ENCODE results near the gene SOCS3. TPM values are rescaled to one million over a fixed set of nuclear protein-coding genes. Genes with fewer than 3 reads are reported as not detected.
A peak's percentile ranks its signal among the peaks of the same experiment; 100 is the strongest.

SOCS3 gene
- total RNA-seq, 1 donor from 2014 or later: 2.7 TPM

DNA sequence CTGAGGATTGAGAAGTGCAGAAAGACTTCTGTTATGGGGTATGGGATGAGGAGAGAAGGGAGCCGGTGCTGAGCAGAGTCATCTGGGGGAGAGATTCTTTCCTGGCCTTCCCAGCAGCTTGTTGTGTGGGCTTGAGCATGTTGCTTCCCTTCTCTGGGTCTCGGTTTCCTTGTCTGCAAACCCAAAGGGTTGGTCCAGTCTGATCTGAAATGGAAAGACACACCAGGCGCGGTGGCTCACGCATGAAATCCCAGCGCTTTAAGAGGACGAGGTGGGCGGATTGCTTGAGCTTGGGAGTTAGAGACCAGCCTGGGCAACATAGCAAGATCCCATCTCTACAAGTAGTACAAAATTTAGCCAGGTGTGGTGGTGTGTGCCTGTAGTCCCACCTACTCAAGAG, 6.0 kb downstream of the SOCS3 start:
- DNase-seq (ENCODE audit: low spot score): no peak
- ATAC-seq: no peak

DNA sequence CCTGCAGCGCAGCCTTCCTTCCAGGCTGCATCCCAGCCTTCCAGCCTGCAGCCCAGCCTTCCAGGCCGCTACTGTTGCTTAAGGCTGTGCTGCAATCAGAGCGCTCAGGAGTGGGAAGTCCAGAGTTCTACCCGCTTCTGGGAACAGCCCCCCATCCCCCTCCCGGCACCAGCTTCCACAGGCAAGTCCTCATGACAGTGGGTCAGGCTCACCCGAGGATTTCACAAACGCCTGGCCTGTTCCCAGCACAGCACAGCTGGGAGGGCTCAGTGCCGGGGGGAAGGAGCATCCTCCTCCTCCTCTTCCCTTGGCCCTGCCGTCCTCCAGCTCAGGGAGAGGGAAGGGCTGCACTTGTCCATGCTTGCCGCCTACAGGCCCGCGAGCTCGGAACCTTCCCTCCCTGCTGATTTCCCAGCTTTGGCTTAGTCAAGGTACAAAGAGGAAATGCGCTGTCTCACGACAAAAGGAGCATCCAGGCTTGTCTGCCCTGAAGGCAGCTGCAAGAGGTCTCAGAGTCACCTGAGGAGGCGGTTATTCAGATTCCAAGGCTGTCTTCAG, 8.3 kb downstream of the SOCS3 start:
- ATAC-seq: peak; percentile 66
- peak; percentile 97 for DNase-seq (ENCODE audit: low spot score)

DNA sequence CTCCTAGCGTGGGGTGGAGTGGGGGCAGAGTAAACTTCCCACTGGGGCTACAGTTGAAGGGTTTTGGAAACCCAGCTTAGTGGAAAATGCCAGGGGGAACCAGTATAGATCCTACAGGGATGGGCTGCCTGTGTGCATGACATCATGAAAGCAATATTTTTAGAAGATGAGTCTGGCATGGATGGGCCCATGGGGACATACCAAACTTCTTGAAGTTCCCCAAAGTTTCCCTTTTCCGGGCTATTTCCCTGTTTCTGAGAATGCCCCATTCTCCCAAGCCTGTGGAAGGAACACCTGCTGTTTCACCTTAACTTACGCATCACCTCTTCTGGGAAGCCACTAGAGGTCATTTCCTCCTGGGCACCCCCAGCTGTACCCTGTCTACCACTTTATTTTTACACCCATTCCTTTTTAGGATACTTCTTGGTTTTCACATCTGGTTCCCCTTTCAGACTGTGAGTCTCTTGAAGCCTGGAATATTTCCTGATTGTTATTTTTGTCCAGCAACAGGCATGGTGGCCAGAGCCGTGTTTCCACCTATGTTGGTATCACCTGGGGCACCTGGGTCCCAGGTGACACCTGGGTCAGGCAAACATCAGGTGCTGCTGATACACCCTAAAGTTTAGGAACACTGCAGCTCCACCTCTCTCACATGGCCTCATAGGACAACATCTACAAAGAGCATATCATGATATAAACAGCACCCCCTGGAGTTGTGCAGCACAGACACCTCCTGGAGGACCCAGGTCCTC, 9.8 kb downstream of the SOCS3 start:
- no peak for ATAC-seq
- DNase-seq (ENCODE audit: low spot score): no peak

DNA sequence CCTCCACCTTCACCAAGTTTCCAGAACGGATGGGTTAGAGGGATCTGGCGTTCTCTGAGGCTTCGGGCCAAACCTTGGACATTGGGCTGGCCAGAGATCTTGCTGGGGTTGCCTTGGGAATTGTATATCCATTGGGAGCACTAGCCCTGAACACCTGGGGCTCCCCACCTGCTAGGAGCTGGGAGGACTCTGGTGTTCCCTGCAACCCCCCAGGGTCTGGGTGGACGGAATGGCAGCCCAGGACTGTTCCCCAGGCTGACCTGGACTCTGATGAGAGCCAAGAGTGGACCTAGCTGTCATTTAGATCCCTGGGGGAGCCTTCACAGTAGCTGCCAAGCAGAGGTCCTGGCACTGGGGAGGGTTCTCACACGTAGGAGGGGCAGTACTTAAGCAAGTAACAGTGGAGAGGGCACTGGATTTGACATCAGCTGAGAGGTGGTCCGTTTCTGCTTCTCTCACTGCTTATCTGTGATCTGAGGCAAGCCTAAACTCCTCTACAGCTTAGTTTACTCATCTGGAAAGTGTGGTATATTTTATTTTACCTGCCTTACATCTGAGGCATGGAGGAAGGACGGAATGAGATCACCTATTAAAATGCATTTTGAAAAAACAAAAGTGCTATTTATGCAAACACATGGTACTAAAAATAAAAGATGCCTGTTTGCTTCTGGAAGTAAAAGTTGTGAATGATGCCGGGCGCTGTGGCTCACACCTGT, 11.7 kb downstream of the SOCS3 start:
- no peak for DNase-seq (ENCODE audit: low spot score)
- ATAC-seq: no peak

DNA sequence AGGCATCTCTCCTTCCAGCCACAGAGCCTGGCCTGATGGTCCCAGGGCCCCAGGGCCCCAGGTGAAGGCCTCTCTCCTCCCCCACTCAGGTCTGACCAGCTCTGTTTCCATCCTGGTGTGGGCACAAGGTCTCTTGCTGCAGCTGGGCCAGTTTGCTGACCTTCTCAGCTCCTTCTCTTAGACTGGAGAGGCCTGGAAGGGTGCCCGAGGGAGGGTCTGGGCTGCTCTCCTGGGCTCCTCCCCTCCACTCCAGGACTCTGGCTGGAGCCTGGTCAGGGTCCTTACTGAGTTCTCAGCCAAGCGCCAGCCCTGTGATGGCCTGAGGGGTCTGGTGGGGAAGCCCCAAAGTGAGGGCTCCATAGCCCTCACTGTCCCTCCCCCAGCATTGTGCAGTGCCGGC, 12.4 kb downstream of the SOCS3 start:
- no peak for DNase-seq (ENCODE audit: low spot score)
- ATAC-seq: no peak

DNA sequence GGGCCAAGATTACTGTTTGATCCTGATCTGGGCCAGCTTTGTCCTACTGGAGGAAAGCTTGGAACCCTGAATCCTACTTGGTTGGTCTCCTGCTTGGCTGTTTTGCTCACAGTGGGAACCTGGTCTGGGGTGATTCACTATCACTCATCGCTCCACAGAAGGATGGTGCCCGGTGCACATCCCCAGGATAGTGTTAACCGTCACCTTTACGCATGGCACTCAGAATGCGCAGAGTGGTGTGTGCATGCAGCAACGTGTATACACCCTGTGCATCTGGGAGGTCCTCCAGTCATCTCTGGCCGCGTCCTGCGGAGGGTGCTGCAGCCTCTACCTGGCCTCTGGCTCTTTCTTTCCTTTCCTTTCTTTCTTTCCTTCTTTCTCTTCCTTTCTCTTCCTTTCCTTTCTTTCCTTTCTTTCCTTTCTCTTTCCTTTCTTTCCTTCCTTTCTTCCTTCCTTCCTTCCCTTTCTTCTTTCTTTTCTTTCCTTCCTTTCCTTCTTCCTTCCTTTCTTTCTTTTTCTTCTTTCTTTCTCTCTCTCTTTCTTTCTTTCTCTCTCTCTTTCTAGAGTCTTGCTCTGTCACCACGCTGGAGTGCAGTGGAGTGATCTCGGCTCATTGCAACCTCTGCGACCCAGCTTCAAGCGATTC, 13.1 kb downstream of the SOCS3 start:
- DNase-seq (ENCODE audit: low spot score) (no peak), ATAC-seq (no peak)

DNA sequence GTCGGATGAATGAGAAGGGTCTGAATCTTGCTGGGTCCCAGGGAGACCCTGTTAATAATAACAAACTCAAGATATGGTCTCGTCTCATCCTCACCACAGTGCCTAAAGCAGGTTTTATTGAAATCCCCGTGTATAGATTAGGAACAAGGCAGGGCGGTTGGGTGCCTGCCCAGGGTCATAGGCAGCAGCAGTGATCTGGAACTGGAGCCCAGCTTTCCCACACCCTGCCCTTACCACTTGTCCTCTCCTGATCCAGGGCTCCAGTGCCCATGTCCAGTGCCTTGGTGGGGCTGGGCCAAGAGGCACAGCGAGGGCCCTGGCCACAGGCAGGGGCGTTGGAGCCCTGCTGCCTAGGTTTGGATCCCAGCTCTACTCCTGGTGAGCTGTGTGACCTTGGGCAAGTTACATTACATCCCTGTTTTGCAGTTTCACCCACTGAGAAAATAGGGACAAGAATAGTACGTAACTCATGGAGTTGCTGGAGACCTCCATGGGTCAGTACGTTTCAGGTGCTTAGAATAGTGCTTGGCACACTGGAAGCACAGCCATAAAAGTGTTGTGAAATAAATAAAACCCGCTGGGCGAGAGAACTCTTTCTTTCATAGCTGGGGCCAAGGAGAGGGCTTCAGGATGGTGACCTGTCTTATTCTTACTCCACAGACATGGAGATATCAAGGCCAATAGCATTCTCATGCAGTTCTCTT, 13.9 kb downstream of the SOCS3 start:
- ATAC-seq: peak; percentile 51
- DNase-seq (ENCODE audit: low spot score): no peak

DNA sequence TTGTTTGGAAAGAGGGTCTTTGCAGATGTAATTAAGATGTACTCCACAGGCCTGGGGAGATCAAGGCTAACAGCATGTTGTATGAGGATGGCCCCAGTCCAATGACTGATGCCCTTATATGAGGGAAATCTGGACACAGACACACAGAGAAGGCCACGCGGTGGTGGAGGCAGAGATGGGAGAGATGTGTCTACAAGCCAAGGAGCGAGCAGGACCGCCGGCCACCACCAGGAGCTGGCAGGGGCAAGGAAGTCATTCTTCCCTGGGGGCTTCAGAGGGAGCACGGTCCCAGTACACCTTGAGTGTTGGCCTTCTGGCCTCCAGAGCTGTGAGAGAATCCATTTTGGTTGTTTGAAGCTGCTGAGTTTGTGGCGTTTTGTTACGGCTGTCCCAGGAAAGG, 14.7 kb downstream of the SOCS3 start:
- DNase-seq (ENCODE audit: low spot score) (no peak), ATAC-seq (no peak)

DNA sequence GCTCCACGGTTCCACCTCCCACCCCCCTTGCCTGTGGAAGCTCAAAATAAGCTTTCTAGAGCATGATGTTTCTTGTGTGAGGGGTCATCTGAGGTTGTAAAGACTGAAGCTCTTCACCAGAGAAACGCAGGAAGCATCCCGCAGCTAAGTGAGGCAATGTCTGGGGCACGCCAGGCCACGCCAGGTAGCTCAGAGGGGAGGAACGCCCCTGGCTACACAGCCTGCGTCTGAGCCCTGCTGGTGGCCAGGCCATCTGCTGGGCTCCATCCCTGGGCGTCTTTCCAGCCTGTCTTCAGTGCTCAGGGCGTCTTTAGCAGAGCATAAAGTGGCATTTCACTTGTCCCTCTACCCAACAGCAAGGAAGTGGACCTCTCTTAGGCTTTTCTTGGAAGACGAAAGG, 15.2 kb downstream of the SOCS3 start:
- DNase-seq (ENCODE audit: low spot score) (no peak), ATAC-seq (no peak)

DNA sequence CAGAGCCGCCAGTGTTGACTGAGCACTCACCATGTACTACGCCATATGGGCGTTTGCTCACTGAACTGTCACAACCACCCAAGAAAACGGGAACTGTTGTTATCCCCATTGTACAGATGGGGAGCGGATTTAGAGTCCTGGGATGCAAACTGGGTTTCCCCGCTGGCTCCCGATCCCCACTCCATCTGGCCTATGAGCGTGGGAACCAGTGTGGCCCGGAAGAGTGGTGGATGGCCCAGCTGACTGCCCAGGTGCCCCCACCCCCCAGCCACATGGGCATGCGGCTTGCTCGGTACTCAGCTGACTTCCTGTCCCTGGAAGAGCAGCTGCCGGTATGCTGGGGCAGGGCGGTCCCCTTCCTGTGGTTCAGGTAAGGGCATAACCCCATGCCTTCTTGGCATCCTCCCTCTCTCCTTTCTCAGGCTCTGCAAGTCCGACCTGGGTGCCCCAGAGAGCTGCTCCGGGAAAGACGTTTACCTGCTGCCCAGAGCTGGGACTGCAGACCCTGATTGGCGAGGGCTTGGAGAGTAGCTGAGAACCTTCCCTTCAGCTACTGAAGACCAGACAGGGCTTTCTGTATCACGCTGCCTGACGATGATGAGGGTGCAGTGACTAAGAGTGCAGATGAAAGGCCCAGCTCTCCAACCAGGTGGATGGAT, 16.2 kb downstream of the SOCS3 start:
- no peak for ATAC-seq
- no peak for DNase-seq (ENCODE audit: low spot score)

DNA sequence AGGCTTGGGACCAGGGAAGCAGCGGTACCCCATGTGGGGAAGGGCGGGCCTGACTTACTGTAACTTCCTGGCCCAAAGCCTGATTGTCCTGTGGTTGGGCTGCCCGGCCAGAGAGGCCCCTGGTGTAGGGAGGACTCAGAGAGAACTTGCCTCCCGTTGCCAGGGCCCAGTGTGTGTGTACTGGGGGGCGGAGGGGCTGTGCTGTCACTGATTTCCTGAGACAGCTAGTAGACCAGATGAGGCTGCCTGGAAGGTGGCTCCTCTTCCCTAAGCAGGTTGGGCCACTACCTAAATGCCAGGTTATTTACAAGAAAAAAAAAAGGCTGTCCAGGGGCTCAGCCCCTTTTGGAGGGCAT, 16.7 kb downstream of the SOCS3 start:
- no peak for DNase-seq (ENCODE audit: low spot score)
- ATAC-seq: no peak

DNA sequence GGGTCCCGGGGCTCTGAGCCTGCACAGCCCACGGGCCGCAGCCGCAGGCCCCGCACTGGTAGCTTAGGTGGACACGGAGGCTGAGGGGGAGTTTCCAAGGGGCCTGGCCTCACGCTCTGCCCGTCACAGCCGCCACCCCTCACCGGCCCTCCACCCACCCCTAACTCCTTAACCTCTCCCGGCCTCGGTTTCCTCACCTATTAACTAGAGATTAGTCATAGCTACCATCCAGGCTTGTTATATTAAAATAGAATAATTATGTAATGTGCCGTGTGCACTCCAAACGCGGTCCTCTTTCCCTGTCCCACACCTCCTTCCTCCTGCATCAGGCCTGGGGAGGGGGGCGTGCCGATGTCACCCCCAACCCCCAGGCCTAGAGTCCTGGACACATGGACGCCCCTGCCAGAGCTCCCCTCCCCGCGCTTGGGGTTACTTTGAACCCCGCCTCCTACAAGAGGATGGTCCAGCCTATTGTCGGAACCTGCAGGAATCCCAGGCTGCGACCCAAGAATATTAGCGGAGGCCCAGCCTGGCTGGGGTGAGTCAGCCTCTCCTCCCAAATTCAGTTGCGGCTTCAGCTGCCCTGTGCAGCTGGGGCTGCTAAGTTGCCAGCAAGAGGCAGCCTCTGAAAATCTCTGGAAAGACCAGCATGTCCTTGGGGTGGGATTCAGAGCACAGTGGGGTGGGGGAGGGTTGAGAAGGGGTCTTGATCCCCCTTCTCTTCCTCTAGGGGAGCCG, 17.3 kb downstream of the SOCS3 start:
- DNase-seq (ENCODE audit: low spot score): no peak
- no peak for ATAC-seq

DNA sequence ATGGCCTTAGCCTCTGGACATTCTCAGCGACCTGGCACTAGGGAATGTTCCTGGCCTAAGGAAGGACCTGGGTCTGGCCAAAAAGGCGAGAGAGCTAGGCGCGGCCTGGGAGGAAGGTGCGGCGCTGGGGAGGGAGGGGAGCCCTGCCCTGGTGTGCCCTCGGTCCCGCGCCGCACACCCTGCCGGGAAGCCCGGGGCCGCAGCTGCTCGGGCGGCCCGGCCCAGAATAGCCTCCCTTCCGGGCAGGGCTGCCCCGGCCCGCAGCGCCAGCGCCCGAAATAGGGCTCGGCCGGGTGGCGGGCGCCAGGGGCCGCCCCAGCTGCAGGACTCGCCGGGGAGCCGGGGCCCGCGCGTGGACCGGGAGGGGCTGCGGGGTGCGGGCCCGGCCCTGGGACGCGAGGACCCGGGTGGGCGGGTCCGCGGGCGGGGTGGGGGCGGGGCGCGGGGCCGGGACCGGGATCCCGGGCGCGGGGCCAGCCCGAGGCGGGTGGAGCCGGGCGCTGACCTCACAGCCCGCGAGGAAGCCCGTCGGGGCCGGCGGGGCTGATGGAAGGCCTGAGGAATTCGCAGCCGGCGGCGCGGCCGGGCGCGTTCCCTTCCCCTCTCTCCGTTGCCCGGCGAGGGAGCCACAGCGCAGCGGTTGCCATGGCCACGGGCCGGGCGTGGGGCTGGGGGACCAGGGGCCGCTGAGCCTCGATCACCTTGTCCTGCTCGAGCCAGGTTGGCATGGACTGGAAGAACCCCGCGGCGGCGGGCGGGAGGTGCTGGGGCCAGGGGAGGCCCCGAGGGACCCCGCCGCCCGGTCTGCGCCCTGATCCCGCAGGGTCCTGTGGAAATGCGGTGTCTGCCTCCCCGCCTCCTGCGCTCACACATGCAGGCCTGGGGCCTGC, 18.1 kb downstream of the SOCS3 start:
- ATAC-seq (peak; percentile 84), DNase-seq (ENCODE audit: low spot score) (peak; percentile 79)

DNA sequence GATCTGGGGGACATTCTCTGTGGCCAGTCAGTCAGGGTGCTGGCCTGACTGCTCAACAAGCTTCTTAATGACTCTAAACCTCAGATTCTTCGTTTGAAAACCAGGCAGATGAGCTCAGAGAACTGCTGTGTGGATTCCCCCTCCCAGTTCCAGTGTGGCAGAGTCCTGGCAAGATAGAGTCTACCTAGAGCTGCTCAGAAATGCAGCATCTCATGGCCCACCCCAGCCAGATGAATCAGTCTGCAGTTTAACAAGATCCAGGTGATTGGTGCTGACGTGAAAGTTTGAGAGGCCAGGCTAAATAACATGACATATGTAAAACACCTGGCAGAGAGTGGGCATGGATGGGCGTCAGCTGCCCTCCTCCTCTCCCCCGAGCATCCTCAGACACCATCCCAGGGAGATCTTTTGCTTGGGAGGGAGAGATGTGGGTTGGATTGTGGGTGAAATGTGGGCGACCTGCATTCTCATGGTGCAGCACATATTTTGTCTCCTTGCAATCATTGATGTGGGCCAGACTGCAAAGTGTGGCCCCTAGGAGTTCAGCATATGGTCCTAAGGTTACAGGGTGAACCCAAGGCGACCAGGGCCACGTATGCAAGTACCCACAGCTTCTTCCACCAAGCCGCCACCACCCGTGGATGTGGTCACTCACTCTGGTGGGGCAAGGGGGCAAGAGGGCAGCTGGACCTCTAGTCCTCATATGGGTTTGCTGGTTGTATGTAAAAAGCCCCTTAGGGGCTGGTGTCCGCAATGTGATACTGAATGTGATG, 19.5 kb downstream of the SOCS3 start:
- ATAC-seq: no peak
- DNase-seq (ENCODE audit: low spot score): no peak

DNA sequence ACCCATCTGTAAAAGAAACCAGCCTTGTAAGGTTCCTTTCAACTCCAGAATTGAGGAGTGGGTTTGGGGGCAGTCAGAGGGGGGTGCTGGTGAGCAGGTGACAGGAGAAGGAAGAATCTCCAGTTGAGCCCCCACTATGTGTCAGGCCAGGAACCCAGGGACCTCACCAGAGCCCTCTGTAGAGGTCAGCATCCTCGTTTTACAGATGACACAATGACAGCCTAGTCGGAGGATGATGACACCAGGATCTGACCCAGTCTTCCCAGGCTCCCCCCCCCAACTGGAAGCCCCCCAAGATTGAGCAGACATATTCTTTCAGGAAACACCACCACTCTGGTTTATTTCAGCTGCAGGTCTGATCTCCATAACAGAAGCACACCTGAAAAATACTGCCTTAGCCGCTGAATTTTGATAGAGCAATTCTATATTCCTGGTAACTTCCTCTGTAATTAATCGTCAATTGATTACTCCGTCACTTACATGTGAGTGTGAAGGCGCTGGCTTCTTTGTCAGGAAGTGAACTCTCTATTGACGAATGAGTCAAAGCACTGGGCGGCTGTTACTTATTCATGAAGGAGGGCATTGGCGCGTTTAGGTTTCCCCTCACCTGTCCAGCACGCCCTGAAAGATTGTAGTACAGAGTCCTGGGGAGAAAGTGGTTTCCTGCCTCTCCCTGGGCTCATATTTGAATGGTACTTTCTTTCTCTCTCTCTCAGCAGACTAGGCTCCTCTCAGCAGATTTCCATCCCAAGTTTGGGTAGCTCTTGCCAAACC, 21.2 kb downstream of the SOCS3 start:
- ATAC-seq (no peak), DNase-seq (ENCODE audit: low spot score) (no peak)

DNA sequence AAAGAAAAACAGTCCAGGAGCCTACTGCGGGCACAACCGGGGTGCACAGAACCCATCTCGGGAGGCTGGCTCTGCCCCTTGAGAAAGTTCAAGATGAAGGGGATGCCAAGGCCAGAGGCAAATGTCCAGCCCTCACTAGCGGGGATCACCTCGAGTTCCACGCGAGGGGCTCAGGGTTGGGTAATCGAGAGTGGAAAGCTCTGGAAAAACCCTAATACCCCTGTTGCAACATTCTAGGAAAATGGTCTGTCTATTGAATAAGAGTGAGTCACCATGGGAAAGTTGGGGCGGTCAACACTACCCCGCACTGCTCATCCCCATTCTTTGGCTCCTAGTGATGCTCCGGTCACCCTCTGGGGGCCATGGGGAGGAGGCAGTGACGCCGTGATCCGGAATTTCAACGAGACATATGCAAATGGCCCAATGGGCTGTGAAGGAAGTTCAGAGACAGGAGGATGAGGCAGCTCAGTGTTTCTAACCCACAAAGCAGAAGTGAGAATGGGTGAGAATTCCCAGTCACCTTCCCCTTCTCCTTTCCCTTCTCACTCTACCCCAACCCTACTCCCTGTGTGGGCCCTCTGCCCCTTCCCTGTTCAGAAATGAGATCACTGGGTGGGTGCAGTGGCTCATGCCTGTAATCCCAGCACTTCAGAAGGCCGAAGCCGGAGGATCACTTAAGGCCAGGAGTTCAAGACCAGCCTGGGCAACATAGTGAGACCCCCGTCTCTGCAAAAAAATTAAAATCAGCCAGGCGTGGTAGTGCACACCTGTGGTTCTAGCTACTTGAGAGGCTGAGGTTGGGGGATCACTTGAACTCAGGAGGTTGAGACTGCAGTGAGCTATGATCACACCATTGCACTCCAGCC, 22.4 kb downstream of the SOCS3 start:
- ATAC-seq: no peak
- DNase-seq (ENCODE audit: low spot score): no peak

DNA sequence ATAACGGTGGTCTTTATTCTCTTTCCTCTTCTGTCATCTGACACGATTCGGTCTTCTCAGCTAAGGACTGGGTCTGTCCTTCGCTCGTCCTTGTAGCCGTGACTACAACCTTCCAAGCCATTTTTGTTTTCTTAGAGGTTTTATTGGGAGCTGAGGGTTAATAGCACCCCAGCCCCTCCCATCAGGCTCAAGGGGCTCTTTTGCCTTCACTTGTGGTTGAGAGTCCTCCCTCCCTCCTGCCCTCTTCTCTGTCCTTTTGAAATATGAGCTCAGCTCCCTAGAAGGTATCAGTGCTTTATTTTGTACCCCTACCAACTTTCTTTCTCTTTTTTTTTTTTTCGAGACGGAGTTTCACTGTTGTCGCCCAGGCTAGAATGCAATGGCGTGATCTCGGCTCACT, 24.7 kb downstream of the SOCS3 start:
- DNase-seq (ENCODE audit: low spot score) (no peak), ATAC-seq (no peak)
